HG02938 (cell line): ENCODE data around the gene ISG20.

ENCODE experiments used
- ATAC-seq: cut with Tn5 transposase; IDR thresholded peaks from one replicate; pipeline ENCODE4 v1.9.1; 2021; ENCODE audit warnings: mild to moderate bottlenecking, moderate library complexity; ENCODE audit not compliant: unreplicated experiment

Gene ISG20

DNA sequence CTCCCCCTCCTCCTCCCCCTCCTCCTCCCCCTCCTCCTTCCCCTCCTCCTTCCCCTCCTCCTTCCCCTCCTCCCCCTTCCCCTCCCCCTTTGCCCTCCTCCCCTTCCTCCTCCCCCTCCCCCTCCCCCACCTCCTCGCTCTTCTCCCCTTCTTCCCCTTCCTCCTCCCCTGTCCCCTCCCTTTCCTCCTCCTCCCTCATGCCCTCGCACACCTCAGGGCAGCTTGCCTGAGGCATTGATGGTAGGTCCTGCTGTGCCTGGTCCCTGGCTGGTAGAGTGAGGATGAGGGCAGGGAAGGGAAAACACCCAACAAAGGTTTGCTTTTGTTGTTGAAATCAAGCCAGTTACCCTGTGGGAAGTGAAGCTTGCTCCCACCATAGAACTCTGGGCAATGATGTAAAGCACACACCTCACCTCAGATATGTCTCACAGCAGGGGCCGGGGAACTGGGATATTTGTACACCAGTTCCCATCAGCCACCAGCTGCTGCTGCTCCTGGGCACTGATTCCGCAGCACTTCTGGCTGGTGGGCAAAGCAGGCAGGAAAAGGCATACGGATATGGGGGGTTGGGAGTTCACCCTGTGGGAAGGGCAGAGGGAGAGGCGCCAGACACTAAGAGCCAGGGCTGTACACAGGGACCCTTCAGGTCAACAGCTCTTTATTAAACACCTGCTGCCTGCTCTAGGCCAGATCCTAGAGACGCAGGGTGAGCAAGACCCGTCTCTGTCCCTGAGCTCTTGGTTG lies 13.8 kb downstream of the ISG20 start:
- ATAC-seq, result no peak

DNA sequence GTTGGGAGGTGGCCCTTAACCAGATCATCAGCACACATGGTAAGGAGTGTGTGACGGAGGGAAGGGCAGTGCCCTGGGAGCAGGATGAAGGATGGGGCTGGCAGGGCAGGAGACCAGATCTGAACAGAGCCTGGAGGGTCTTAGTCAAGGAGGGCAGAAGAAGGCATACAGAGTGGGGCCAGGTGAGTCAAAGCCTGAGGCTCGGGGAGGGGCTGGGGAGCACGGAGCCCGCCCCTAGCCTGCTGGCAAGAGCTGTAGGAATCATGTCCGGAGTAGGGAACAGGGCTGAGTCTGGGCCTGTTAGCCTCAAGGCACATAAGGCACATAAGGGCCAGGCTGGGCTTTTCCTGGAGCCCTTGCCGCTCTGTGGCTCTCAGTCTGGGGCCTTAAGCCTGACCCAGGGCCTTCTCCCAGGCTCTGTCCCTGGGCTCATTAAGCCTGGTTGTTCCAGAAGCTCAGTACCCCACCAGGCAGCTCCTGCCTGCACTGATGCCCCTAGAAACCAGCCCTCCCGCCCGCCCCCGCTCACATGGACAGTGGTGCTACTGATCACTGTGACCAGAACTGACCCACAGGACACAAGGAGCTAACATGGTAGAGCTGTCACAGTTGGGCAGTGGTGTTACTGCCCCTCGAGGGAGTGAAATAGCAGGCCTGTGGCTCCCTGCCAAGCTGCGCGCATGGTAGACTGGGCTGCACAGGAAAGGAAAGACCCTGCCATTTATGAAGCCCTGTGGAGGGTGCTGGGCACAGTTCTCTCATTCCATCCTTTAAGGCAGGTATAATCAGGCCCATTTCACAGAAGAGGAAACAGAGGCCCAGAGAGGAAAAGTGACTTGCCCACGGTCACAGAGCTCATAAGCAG lies 14.6 kb downstream of the ISG20 start:
- ATAC-seq, result no peak

DNA sequence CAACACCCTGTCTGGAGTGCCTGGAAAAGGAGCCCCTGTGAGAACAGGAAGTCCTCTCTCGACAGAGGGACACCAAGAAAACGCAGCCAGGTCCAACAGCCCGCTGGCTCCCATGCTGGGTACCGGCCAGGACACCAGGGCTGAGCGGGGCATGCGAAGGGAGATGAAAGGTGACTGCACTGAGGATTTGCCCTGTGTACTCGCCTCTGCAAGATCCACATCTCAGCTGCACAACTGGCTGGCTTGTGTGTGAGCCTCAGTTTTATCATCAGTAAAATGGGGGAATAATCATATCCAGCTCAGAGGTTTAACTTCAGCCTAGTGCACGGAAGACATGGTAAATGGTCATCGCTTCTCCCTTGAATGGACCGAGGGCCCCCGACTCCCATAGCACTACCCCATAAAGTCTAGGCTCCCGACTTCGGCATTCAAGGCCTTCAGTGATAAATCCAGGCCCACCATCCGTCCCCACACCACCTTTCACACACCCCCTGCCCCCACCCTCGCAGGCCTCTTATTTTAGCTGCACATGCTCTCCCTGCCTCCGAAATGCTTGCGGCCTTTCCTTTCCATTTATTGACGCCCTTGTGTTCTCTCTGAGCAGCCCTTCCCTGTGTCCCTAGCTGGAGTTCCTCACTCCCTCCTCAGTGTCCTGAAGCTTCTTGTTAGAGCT lies 15.8 kb downstream of the ISG20 start:
- no peak for ATAC-seq

DNA sequence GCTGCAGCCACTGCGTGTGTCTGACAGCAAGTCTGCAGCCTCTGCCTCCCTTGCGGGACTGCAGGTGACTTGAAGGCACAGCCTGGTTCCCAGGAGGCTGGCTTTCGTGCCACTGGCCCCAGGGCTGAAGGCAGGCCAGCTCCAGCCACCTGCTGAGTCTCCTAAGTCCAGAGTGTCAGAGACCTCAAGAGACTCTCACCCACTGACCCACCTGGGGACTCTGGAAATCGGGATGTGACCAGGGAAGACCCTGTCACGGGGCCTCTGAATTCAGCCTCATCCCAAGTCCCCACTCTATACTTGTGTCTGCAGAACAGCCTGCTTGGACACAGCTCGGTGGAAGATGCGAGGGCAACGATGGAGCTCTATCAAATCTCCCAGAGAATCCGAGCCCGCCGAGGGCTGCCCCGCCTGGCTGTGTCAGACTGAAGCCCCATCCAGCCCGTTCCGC lies 16.3 kb downstream of the ISG20 start:
- ATAC-seq, result no peak

DNA sequence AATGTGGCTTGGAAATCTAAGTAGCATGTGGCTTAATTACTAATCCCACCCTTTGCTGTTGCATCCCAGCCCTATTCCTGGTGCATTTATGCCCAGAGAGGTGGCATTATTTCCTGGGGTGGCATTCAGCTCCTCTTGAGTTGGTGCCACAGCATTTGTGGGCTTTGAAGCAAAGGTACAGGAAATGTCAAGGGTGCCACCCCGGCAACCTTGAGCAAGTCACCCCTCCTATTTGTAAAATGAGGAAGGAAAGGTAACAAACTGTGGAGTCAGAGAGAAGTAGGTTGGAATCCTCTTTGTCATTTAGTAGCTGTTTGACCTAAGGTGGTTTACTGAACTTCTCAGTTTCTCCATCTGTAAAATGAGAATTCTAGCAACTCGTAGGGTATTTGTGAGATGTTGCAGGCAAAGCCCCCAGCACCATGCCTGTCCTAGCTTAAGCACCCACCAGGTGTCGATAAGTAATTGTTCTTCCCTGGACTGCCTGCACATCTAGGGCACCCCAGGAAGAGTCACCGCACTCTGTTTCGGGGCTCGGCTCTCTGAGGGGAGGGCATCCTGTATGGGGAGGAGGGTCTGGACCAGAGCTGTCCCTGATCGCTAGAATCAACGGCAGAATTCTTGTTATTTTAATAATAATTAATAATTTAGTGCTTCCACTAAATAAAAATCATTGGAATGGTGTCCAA lies 17.1 kb downstream of the ISG20 start:
- no peak for ATAC-seq

DNA sequence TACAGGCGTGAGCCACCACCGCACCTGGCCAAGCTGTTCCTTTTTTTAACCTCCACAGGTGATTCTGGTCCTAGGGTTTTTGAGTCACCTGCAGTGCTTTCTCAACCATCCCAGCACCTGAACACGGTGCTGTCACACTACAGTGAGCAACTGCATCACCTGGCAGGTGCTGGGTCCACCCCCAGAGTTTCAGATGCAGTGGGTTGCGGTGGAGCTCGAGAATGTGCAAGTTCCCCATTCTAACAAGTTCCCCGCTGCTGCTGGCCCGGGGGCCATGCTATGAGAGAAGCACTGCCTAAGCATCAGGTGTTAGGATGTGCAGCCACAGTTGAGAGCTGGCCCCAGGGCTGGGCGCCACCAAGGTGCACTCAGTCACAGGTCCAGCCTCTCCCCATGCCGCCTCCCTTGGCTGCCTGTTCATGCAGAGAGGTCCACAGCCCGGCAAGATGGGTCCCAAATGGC lies 18.0 kb downstream of the ISG20 start:
- peak; percentile 90 for ATAC-seq

DNA sequence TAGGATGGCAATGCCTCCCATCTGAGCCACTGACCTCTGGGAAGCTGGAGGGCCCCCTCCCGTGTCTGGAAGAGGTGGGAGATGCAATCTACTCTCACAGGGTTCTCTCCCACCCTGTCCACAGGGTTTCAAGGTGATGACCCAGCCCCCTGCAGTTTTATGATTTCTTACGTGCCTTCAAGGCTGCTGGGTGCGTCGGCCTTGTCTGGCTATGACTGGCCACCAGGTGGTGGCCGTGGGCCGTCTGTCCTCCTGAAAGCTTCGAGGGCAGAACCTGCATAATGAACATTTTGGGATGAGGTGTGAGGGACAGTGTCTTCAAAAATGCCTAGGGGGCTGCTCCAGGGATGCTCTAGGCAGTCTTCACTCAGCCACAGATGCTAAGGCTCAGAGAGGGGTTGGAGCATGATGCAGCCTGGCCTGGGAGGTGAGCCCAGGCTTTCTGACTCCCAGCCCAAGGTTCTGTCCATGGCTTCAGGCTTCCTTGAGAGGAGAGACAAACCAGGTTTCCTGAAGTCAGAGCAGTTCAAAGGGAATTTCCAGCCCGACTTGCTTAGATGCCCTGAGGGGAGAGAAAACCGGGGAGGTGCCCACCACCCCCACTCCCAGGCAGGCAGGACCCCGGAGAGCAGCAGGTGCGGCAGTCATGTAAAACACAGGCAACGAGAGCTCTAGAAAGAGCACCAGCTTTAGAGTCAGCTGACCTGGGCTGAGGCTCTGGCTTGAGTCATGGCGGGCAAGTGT lies 18.7 kb downstream of the ISG20 start:
- ATAC-seq, result no peak

DNA sequence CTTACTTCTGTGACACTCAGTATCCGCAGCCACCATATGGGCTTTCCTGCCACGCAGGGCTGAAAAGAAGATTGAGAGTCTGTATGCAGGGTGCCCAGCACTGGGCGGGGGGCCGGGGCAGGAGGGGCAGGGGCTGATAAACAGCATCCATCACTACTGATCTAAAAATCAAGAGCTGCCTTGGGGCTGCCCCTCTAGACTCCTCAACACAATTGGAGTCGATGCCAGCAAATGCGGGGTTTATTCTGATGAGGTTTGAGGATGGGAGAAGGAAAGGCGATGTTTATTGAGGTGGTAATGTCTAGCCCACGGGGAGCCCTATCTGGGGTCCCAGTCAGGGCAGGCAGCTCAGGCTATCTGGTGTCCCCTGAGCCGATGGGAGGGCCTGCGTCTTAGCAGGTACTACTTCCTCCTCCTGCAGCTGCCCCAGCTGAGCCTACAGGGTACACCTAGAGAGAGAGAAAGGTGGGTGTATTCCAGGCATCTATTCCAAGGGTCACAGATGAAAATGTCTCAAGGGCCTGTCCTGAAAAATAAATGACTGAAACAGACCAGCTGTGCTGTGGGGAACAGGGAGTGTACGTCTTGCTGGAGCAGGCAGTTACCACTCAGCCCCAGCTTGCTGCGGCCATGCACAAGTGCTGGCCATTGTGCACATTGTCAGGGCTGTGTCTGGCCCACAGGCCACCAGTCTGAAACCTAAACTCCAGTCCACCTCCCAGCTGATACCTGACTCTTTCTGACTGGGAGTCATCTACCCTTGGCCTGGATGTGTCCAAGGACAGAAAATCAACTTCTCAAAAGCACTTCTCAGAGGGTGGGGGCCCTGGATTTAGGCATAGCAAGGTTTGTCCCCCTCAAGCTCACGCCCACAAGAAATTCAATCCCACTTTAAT lies 19.5 kb downstream of the ISG20 start:
- ATAC-seq, result no peak

DNA sequence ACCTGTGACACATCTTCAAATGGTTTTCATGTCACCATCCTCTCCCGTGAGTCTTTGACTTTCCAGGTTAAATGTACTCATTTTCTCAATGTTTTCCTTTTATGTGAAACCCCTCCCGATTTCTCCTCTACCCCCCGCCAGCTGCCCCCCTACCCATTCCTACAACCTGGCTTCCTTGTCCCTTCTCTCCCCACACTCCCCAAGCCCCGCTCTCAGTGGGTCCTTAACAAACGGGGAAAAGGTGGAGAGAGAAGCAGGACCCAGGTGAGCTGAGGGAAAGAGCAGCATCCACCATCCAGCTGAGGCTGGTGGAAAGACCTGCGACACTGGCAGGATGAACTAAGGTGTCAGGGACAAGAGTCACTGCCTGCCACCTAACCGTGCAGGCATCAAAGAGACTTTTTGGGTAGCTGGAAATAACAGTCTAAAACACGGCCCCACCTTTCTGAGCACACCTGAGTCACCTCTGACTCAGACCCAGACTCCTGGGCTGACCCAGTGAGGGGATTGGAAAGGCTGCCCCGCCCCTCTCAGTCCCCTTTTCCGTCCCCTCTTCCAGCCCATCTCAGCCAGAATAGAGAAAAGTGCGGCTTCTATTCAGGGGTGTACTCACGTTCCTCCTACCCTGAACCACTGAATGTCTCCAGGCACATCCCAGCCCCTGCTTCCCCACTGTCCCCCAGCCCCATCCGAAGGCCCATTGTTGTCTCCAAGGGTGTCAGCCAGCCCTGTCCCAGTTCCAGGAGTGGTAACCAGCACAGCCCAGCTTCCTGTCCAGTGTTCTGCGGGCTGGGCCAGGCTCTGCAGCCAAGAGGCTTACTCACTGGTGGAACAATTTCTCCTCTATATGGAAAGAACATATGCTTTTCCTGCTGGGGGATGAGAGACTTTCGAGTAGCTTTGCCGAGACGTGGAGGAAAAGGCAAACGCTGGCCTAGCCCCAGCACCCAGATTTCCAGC lies 20.4 kb downstream of the ISG20 start:
- ATAC-seq, result no peak

DNA sequence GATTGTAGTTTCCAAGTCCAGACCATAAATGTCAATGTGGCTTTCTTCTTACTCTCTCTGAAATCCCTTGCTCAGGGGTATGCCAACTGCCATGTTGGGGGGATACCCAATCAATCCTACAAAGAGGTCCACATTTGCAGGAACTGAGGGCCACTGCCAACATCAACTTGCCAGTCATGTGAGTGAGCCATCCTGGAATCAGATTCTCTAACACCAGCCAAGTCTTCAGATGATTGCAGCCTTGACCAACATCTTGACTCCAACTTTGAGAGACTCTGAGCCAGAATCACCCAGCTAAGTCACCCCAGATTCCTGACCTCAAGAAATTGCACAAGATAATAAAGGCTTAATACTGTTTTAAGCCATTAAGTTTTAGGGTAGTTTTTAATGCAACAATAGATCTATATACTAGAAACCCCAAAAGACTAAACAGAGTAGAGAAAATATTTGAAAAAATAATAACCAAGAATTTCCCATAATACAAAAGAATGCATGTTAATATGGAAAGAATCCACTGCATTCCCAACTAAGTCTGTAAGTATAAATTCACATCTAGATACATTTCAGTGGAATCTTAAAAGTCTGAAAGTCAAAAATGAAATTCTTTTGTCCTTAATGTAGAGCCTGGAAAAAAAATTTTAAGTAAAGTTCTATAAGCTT lies 22.4 kb downstream of the ISG20 start:
- no peak for ATAC-seq

DNA sequence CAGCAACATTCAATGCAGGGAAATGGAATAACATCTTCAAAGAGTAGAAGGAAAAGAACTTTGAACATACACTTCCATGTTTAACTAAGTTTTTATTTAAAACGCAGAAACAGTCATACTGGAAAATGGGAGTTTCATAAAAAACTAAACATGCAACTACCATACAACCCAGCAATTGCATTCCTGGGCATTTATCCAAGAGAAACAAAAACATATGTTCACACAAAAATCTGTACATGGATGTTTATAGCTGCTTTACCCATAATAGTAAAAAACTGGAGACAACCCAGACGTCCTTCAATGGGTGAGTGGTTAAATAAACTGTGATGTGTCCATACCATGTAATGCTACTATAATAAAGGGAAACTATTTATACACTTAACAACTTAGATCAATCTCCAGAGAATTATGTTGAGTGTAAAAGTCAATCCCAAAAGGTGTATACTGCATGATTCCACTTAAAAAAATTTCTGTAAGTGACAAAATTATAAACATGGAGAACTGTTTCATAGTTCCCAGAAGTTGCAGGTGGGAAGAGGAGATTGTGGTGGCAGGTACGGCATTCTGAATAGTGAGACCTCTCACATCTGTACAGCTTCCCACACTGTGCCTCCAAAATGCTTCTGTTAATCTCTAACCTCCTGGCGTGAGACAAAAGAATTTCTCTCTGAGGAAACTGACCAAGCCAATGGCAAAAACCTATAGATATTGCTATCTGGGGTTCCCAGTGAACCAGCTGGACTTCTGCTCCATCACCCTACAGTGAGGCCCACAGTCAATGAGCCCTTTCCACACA lies 23.1 kb downstream of the ISG20 start:
- ATAC-seq, result no peak

DNA sequence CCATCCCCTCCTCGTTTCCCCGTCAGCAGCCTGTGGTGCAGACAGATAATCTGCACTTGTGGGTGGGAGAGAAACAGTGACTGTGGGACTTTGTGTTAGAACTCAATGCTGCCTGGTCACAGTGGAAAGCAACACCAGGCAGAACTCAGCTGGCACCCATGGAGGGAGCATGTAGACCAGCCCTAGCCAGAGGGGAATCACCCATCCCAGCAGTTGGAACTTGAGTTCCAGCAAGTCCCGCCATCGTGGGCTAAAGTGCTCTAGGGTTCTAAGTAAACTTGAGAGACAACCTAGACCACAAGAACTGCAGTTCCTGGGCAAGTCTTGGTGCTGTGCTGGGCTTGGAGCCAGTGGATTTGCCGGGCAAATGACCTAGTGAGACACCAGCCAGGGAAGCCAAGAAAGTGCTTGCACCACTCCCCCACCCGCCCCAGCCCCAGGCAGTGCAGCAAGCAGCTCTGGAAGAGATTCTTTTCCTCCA lies 24.4 kb downstream of the ISG20 start:
- ATAC-seq, result no peak

DNA sequence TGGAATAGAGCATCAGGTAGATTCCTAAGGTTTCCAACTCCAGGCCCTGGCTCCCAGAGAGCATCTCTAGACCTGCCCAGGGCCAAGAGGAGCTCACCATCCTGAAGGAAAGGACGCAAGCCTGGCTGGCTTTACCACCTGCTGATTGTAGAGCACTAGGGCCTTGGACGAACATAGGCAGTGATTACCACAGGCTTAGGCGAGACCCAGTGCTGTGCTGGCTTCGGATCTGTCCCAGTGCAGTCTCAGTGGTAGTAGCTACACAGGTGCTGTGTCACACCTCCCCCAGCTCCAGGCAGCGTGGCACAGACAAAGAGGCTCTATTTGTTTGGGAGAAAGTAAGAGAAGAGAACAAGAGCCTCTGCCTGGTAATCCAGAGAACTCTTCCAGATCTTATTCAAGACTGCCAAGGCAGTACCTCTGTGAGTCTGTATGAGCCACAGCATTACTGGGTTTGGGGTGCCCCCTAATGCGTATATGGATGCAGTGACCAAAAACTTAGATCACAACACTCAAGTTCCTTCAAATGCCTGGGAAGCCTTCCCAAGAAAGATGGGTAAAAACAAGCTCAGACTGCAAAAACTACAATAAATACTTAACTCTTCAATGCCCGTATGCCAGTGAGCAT lies 25.4 kb downstream of the ISG20 start:
- no peak for ATAC-seq

DNA sequence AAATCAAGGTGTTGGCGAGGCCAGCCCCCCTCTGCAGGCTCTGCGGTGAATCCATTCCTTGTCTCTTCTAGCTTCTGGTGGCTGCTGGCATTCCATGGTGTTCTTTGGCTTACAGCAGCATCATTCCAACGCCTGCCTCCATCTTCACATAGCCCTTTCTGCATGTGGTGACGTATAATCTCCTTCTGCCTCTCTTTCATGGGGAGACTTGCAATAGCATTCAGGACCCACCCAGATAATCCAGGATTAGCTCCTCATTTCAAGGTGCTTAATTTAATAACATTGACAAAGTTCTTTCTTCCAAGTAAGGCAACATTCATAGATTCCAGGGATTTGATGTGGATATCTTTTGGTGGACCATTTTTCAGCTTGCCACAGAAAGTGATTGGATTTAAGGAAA lies 35.8 kb downstream of the ISG20 start:
- ATAC-seq, result no peak

DNA sequence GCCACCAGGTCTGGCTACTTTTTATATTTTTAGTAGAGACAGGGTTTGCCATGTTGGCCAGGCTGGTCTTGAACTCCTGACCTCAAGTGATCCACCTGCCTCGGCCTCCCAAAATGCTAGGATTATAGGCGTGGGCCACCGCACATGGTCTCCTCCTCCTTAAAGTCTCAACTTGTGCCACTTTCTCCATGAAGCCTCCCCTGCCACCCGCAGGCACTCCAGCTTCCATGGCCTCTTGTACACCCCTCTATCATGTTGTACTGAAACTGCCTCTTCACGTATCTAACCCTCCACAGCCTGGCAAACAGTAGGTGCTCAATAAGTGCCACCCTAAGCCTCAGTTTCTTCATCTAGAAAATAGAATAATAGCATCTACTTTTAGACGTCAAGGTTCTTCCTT lies 39.9 kb downstream of the ISG20 start:
- ATAC-seq, result no peak
